ENCODE results near the gene RBM5.

The RBM5 gene

GRCh38 chr3:50122071-50122470 is 33.4 kb downstream of the RBM5 start:
- no peak for DNase-seq

GRCh38 chr3:50122661-50123391 is 34.1 kb downstream of the RBM5 start:
- DNase-seq = no peak

- DNase-seq = no peak
Observed at GRCh38 chr3:50123394-50124051, 34.8 kb downstream of the RBM5 start.

DNA sequence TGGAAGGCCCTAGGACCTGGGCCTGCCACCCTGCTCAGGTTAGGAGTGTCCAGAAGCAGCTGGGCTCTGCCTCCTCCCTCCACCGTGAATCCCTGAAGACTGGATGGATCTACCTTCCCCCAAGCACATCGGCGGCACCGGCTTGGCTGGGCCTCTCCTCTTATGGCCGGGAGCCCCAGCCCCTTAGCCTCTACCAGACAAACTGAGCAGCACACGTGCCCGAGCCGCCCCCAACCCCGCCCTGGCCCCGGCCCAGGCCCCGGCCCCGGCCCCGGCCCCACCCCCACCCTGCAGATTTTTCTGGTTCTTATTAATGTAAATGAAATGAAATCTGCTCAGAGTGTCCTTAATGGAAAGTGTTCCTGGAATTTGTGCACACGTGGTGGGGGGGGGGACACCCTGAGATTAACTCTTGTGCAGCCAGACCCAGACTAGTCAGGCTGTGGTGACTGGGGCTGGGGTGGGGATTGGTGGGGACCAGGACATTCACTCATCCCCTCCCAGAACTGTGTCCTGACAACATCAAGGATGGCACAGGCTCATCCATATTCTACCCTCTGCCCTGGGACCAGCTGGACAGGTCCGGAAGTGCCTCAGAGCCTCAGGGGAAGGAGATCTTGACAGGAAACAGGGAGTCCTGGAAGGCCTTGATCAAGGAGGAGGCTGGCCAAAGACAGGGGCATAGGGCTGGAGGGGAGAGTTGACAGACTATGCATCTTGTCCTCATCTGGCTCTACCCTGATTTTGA is 35.5 kb downstream of the RBM5 start:
- no peak for DNase-seq

- DNase-seq = no peak
Observed at GRCh38 chr3:50124800-50125178, 36.1 kb downstream of the RBM5 start.

GRCh38 chr3:50125541-50126286 is 37.0 kb downstream of the RBM5 start:
- DNase-seq = no peak

- DNase-seq = no peak
Observed at GRCh38 chr3:50126287-50127211, 37.8 kb downstream of the RBM5 start.

- no peak for DNase-seq
Observed at GRCh38 chr3:50127251-50127691, 38.6 kb downstream of the RBM5 start.

DNA sequence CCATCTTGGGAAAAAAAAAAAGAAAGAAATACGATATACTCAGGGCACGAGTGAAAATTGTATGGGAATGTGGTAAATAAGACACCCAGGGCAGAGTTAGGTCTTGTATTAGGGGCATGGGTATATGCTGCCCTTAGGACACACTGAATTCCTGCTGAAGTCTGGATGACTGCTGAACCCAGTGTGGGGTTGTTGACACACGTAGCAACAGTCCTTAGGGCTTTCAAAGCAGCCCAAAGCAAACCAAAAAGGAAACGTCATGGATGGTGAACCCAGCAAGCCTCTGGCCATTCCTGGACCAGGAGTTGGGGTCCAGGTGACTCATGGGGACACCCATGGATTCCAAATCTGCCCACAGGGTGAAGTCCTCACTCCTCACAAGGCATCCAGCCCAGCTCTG is 39.3 kb downstream of the RBM5 start:
- DNase-seq = no peak

- DNase-seq = no peak
Observed at GRCh38 chr3:50130436-50130835, 41.7 kb downstream of the RBM5 start.

GRCh38 chr3:50132421-50133282 is 43.9 kb downstream of the RBM5 start:
- DNase-seq = no peak

- DNase-seq = no peak
Observed at GRCh38 chr3:50133283-50133615, 44.5 kb downstream of the RBM5 start.

- DNase-seq = no peak
Observed at GRCh38 chr3:50134367-50134766, 45.6 kb downstream of the RBM5 start.

- DNase-seq = no peak
Observed at GRCh38 chr3:50135964-50136363, 47.2 kb downstream of the RBM5 start.

DNA sequence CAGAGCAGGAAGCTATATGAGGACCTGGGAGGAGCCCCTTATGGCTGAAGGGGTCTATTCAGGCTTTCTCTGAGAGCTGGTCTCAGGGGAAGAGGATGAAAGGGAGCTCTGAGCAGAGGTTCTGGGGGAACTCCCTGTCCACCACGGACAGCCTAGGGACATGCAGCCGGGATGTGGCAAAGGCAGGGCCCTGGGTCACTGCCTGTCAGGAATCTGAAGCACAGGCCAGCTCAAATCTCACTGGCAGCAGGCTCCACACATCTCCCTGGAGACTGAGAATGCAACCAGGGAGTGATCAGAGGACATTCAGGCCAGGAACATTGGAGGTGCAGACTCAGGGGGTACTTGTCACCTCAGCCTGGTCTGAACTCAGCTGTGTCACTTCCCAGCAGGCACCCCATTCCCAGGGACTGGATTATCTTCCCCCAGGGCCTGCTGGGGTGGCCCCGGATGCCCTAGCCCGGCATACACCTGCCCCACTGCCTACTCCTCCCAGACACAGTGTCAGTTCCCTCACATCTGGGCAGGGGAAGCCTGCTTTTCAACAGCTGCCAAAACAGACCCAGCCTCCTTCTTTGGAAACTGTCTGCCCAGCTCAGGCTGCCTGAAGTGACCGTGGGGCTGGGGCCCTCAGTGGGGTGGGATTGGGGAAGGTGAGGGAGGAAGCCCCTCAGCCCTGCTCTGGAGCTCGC is 48.1 kb downstream of the RBM5 start:
- no peak for DNase-seq

- no peak for DNase-seq
Observed at GRCh38 chr3:50137531-50137930, 48.8 kb downstream of the RBM5 start.

GRCh38 chr3:50138266-50139200 is 49.8 kb downstream of the RBM5 start:
- no peak for DNase-seq

DNA sequence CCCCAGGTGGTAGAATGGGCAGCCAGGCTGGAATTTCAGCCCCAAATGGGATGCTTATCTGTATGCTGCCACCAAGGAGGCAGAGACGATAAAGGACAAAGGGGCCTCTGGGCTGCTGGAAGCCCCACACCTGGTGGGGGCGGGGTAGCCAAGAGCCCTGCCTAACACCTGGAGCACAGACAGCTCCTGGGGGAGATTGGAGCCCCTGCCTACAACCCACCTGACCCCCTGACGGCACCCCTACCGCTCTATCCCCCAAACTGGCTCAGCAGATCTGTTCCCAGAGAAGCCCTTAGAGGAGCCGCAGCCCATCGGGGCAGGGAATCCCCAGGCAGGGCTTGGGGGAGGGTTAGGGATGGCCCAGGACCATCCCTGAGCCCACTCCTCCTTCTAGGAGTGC is 50.6 kb downstream of the RBM5 start:
- no peak for DNase-seq

DNA sequence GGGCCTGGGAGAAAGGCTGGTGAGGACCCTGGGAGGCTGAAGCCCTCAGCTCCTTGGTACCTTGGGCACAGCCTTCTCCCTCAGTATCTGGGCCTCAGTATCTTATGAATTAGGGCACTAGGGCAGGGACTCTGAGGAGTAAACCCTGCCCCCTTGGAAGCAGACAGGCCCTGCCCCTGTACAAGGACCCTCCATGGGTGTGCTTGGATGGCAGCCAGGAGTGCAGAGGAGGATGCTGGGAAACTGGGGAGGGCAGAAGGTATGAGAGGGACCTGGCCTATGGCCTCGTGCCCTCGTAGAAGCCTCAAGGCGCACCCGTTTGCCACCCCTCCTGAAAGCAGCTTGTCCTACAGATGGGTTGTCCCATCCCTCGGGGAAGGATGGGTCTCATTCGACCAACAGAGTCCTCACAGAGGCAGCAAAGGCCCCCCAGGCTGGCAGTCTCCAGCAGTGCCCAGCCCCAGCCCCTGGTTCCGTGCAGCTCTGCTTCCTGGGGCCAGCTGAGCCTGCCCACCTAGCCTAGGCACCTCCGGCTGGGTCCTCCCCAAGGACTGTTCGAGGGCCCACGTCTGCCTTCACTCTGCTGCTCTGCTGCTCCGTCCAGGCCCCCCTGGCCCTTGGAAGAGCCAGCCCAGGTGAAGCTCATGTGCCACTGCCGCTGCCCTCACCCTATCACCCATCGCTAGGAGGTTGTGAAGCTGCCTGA is 51.2 kb downstream of the RBM5 start:
- DNase-seq = no peak
